ENCODE results near the gene FXYD4. TPM values are rescaled to one million over a fixed set of nuclear protein-coding genes. Genes with fewer than 3 reads are reported as not detected.

The FXYD4 gene
- total and polyA plus RNA-seq, 2 experiments from 2014 or later, result not detected

DNA sequence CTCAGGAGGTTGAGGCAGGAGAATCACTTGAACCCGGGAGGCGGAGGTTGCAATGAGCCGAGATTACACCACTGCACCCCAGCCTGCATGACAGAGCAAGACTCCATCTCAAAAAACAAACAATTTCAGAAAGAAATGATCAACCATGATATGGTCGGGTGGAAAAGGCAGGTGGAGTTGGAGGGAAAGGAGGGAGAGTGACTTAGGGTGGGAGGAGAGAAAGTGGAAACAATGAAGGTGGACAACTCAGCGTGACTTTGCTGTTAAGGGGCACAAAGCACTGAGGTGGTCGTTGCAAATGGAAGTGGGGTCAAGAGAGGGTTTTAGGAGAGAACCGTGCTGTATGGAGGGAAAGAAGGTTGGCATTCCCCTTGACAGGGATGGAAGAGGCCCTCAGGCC lies 30.0 kb upstream of the FXYD4 start:
- in situ Hi-C loops (cut with MboI), result no loop called here
- H3K27ac ChIP-seq, result no peak overlapping the region
- no peak overlapping the region for H3K4me2 ChIP-seq (ENCODE audit: unreplicated experiment)
- TF ChIP-seq EZH2phosphoT487 (IDR thresholded peaks at IDR 0.05; ENCODE audit: insufficient read depth, low read depth), result no peak
- no peak for TF ChIP-seq EZH2 (IDR thresholded peaks at IDR 0.05; ENCODE audit: insufficient read depth, poor library complexity, severe bottlenecking)
- H3K9me2 ChIP-seq (ENCODE audit: insufficient read depth), result no peaks in the 10 kb centered on the region
- H3K4me3 ChIP-seq, result no peak overlapping the region
- H2AFZ ChIP-seq, result no peak overlapping the region
- H3K9me3 ChIP-seq (ENCODE audit: low read depth), result no peaks in the 10 kb centered on the region
- H3K4me1 ChIP-seq (ENCODE audit: insufficient read depth), result 0 out of 2 replicates have a peak, but pooled peaks cover 2% of the 10 kb centered on the region
- DNase-seq, result no peak
- peaks cover 11% of the 10 kb centered on the region; the same call in 1 of the 2 replicates for H3K27me3 ChIP-seq (replicated peaks; ENCODE audit: insufficient read depth)
- H3K9ac ChIP-seq, result no peak overlapping the region
- no peaks in the 10 kb centered on the region for H4K20me1 ChIP-seq (ENCODE audit: insufficient read depth)
- WGBS, 2 experiments (ENCODE audit: low coverage in 1 of 2, low lambda C conversion rate in 2 of 2, missing lambda C conversion rate in 2 of 2), result 48 to 53% methylated on average over 7 of the region's 7 CpGs
- H3F3A ChIP-seq (ENCODE audit: insufficient read depth), result no peaks in the 10 kb centered on the region
- H3K79me2 ChIP-seq (ENCODE audit: insufficient read depth), result no peaks in the 10 kb centered on the region
- H3K36me3 ChIP-seq (ENCODE audit: low read depth), result no peaks in the 10 kb centered on the region

DNA sequence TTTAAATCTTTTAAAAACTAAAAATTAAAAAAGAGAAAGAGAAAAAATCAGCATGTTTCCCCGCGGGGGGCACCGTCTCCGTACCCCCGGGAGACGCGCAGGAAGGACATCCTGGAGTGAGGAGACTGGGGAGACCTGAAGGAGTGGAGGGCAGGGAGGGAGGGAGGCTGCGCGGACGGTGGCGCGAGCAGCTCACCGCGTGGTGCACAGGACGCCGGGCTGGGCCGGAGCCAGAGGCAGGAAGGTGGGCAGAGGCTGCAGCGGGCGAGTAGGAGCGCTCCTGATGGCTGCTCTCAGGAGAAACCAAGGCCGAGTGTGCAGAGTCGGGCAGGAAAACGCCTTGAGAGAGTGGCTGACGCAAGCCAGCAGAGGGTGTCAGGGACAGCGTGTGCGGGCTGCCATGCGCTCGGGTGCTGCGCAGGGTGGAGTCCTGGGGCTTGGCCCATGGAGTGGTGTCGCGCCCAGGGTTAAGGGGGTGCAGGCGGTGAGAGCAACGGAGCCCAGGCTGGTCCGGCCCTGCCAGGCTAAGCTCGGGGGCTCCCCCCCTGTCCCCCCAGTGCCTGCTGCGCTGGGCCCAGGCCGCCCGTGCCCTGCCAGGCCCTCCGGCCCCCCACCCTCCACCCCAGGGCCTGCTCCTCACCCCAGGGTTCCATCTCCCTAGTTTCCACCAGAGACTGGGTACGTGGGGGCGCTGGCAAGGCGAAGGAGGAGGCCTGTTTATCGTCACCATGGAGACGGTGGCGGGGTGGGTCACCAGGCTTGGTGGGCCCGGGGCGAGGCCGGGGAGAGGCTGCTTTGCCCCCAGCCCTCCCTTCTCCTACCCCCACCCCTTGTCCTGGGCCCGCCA lies 28.9 kb upstream of the FXYD4 start:
- whole genome bisulfite sequencing, 2 experiments (ENCODE audit: low coverage in 1 of 2, low lambda C conversion rate in 2 of 2, missing lambda C conversion rate in 2 of 2), result 80 to 81% methylated on average over 31 to 49 of the region's 49 CpGs
- Histone ChIP-seq H3K79me2 (ENCODE audit: insufficient read depth) (no peaks in the 10 kb centered on the region), H3K4me3 (no peak overlapping the region), H4K20me1 (ENCODE audit: insufficient read depth) (no peaks in the 10 kb centered on the region), H3K27ac (no peak overlapping the region), H3K9me2 (ENCODE audit: insufficient read depth) (no peaks in the 10 kb centered on the region), H3K9me3 (ENCODE audit: low read depth) (no peaks in the 10 kb centered on the region), H2AFZ (no peak overlapping the region), H3K36me3 (ENCODE audit: low read depth) (no peaks in the 10 kb centered on the region), H3K4me2 (ENCODE audit: unreplicated experiment) (no peak overlapping the region), H3K9ac (no peak overlapping the region), H3K4me1 (ENCODE audit: insufficient read depth) (0 out of 2 replicates have a peak, but pooled peaks cover 2% of the 10 kb centered on the region), H3F3A (ENCODE audit: insufficient read depth) (no peaks in the 10 kb centered on the region), H3K27me3 (replicated peaks; ENCODE audit: insufficient read depth) (peaks cover 11% of the 10 kb centered on the region; the same call in 1 of the 2 replicates)
- no peak for DNase-seq
- in situ Hi-C loops (cut with MboI), result no loop called here
- TF ChIP-seq EZH2 (IDR thresholded peaks at IDR 0.05; ENCODE audit: insufficient read depth, poor library complexity, severe bottlenecking), result no peak
- TF ChIP-seq EZH2phosphoT487 (IDR thresholded peaks at IDR 0.05; ENCODE audit: insufficient read depth, low read depth), result no peak

DNA sequence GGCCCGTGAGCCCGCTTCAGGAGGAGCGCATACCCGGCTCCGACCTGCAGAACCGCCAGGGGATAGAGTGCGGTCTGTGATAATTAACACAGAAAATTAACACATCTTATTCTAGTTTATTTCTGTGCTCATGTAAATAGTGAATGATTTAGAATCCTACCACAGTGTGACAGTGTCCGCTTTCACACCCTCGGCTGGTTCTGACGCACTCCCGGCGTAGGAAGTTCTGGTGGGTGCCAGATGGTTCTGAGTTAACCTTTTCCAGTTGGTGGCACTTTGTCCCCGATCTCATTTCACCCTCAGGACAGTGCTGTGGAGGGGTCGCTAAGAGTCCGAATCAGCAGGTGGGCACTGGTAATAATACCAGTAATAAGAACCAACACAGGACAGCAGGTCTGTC lies 28.3 kb upstream of the FXYD4 start:
- TF ChIP-seq EZH2 (IDR thresholded peaks at IDR 0.05; ENCODE audit: insufficient read depth, poor library complexity, severe bottlenecking), result no peak
- no peak for TF ChIP-seq EZH2phosphoT487 (IDR thresholded peaks at IDR 0.05; ENCODE audit: insufficient read depth, low read depth)
- Histone ChIP-seq H3K4me3 (no peak overlapping the region), H3K79me2 (ENCODE audit: insufficient read depth) (no peaks in the 10 kb centered on the region), H3K4me2 (ENCODE audit: unreplicated experiment) (no peak overlapping the region), H4K20me1 (ENCODE audit: insufficient read depth) (no peaks in the 10 kb centered on the region), H3K27me3 (replicated peaks; ENCODE audit: insufficient read depth) (peaks cover 11% of the 10 kb centered on the region; the same call in 1 of the 2 replicates), H3F3A (ENCODE audit: insufficient read depth) (no peaks in the 10 kb centered on the region), H2AFZ (no peak overlapping the region), H3K4me1 (ENCODE audit: insufficient read depth) (0 out of 2 replicates have a peak, but pooled peaks cover 2% of the 10 kb centered on the region), H3K27ac (no peak overlapping the region), H3K36me3 (ENCODE audit: low read depth) (no peaks in the 10 kb centered on the region), H3K9me2 (ENCODE audit: insufficient read depth) (no peaks in the 10 kb centered on the region), H3K9me3 (ENCODE audit: low read depth) (no peaks in the 10 kb centered on the region), H3K9ac (no peak overlapping the region)
- no peak for DNase-seq
- 82 to 85% methylated on average over 15 of the region's 15 CpGs for WGBS, 2 experiments (ENCODE audit: low coverage in 1 of 2, low lambda C conversion rate in 2 of 2, missing lambda C conversion rate in 2 of 2)
- in situ Hi-C loops (cut with MboI), result no loop called here

DNA sequence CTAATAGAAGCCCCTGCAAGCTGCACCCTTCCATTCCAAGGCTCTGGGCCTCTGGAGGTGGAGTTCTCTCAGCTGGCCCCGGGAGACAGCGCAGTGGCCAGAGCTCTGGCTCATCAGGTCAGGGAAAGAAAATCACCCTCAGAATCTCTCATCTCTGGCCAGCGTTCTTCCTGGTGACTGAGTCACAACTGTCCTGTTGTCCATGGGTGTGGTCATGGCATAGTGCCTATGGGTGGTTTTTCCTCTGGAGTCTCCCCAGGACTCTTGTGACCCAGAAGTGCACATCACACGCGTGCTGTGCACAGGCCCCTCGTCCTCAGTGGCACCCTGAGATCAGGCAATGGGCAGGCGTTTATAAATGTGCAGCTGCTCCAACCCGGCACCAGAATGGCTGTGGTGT lies 27.4 kb upstream of the FXYD4 start:
- in situ Hi-C loops (cut with MboI), result no loop called here
- TF ChIP-seq EZH2 (IDR thresholded peaks at IDR 0.05; ENCODE audit: insufficient read depth, poor library complexity, severe bottlenecking), result no peak
- no peak for TF ChIP-seq EZH2phosphoT487 (IDR thresholded peaks at IDR 0.05; ENCODE audit: insufficient read depth, low read depth)
- WGBS, 2 experiments (ENCODE audit: low coverage in 1 of 2, low lambda C conversion rate in 2 of 2, missing lambda C conversion rate in 2 of 2), result 30 to 32% methylated on average over 8 of the region's 8 CpGs
- no peaks in the 10 kb centered on the region for H3K9me3 ChIP-seq (ENCODE audit: low read depth)
- H3F3A ChIP-seq (ENCODE audit: insufficient read depth), result no peaks in the 10 kb centered on the region
- H3K4me3 ChIP-seq, result no peak overlapping the region
- H3K79me2 ChIP-seq (ENCODE audit: insufficient read depth), result no peaks in the 10 kb centered on the region
- H3K9ac ChIP-seq, result no peak overlapping the region
- H3K36me3 ChIP-seq (ENCODE audit: low read depth), result no peaks in the 10 kb centered on the region
- H3K4me2 ChIP-seq (ENCODE audit: unreplicated experiment), result no peak overlapping the region
- H4K20me1 ChIP-seq (ENCODE audit: insufficient read depth), result no peaks in the 10 kb centered on the region
- DNase-seq, result peak; percentile 45
- H3K4me1 ChIP-seq (ENCODE audit: insufficient read depth), result 0 out of 2 replicates have a peak, but pooled peaks cover 2% of the 10 kb centered on the region
- H3K27ac ChIP-seq, result no peak overlapping the region
- no peaks in the 10 kb centered on the region for H3K9me2 ChIP-seq (ENCODE audit: insufficient read depth)
- H3K27me3 ChIP-seq (replicated peaks; ENCODE audit: insufficient read depth), result peaks cover 6% of the 10 kb centered on the region; the same call in 1 of the 2 replicates
- H2AFZ ChIP-seq, result no peak overlapping the region

Data from GM23248 (cell line).